ENCODE data around the gene KCNJ9. TPM values are rescaled to one million over a fixed set of nuclear protein-coding genes. Genes with fewer than 3 reads are reported as not detected.

Gene KCNJ9
- polyA plus RNA-seq, 1 donor from 2014 or later: 8.0 TPM

- no peaks in the 10 kb centered on the region for H3K36me3 ChIP-seq (ENCODE audit: insufficient read depth, low read length)
- H3K9me3 ChIP-seq (ENCODE audit: low read length): no peaks in the 10 kb centered on the region
- no peak overlapping the region for H2AFZ ChIP-seq (ENCODE audit: low read depth, low read length)
- no peaks in the 10 kb centered on the region for H3K9me2 ChIP-seq (ENCODE audit: insufficient read depth, low read length)
- no peaks in the 10 kb centered on the region for H4K20me1 ChIP-seq (ENCODE audit: insufficient read depth)
- no peak overlapping the region for H3K27ac ChIP-seq (ENCODE audit: low read length)
- H3K9ac ChIP-seq (ENCODE audit: low read length): no peak overlapping the region
- no peak overlapping the region for H3K4me2 ChIP-seq (ENCODE audit: low read length)
- H3K27me3 ChIP-seq (ENCODE audit: insufficient read depth, low read depth, low read length): no peaks in the 10 kb centered on the region
- no peaks in the 10 kb centered on the region for H3F3A ChIP-seq (ENCODE audit: insufficient read depth, low read length, poor library complexity, severe bottlenecking)
- H3K4me3 ChIP-seq (ENCODE audit: low read length): no peak overlapping the region
- TF ChIP-seq REST (IDR thresholded peaks at IDR 0.05; ENCODE audit: borderline replicate concordance) (no peak), POLR2AphosphoS5 (IDR thresholded peaks at IDR 0.05) (no peak), MXI1 (conservative IDR thresholded peaks at IDR 0.05; ENCODE audit: poor library complexity, severe bottlenecking) (no peak), EP300 (conservative IDR thresholded peaks at IDR 0.05; ENCODE audit: poor library complexity, severe bottlenecking) (no peak), CTCF (IDR thresholded peaks at IDR 0.05; ENCODE audit: poor library complexity, severe bottlenecking) (no peak), TAF1 (IDR thresholded peaks at IDR 0.05; ENCODE audit: low read depth) (no peak), SMC3 (conservative IDR thresholded peaks at IDR 0.05; ENCODE audit: poor library complexity) (no peak), RAD21 (conservative IDR thresholded peaks at IDR 0.05) (no peak), EZH2 (IDR thresholded peaks at IDR 0.05; ENCODE audit: borderline replicate concordance, insufficient read depth, low read length, poor library complexity, severe bottlenecking) (no peak)
- H3K79me2 ChIP-seq (replicated peaks; ENCODE audit: insufficient read depth, low read length): no peaks in the 10 kb centered on the region
Observed at GRCh38 chr1:160127381-160127780, 46.0 kb downstream of the KCNJ9 start.

GRCh38 chr1:160127865-160128523 is 46.7 kb downstream of the KCNJ9 start:
- TF ChIP-seq MXI1 (conservative IDR thresholded peaks at IDR 0.05; ENCODE audit: poor library complexity, severe bottlenecking) (no peak), POLR2AphosphoS5 (IDR thresholded peaks at IDR 0.05) (no peak), REST (IDR thresholded peaks at IDR 0.05; ENCODE audit: borderline replicate concordance) (no peak), EP300 (conservative IDR thresholded peaks at IDR 0.05; ENCODE audit: poor library complexity, severe bottlenecking) (no peak), EZH2 (IDR thresholded peaks at IDR 0.05; ENCODE audit: borderline replicate concordance, insufficient read depth, low read length, poor library complexity, severe bottlenecking) (no peak), CTCF (IDR thresholded peaks at IDR 0.05; ENCODE audit: poor library complexity, severe bottlenecking) (no peak), SMC3 (conservative IDR thresholded peaks at IDR 0.05; ENCODE audit: poor library complexity) (no peak), TAF1 (IDR thresholded peaks at IDR 0.05; ENCODE audit: low read depth) (no peak), RAD21 (conservative IDR thresholded peaks at IDR 0.05) (no peak)
- Histone ChIP-seq H3K9me3 (ENCODE audit: low read length) (no peaks in the 10 kb centered on the region), H3K27me3 (ENCODE audit: insufficient read depth, low read depth, low read length) (no peaks in the 10 kb centered on the region), H3K9me2 (ENCODE audit: insufficient read depth, low read length) (no peaks in the 10 kb centered on the region), H3K4me2 (ENCODE audit: low read length) (no peak overlapping the region), H3F3A (ENCODE audit: insufficient read depth, low read length, poor library complexity, severe bottlenecking) (no peaks in the 10 kb centered on the region), H3K79me2 (replicated peaks; ENCODE audit: insufficient read depth, low read length) (no peaks in the 10 kb centered on the region), H3K36me3 (ENCODE audit: insufficient read depth, low read length) (no peaks in the 10 kb centered on the region), H3K27ac (ENCODE audit: low read length) (no peak overlapping the region), H3K4me3 (ENCODE audit: low read length) (no peak overlapping the region), H3K9ac (ENCODE audit: low read length) (no peak overlapping the region), H4K20me1 (ENCODE audit: insufficient read depth) (no peaks in the 10 kb centered on the region), H2AFZ (ENCODE audit: low read depth, low read length) (no peak overlapping the region)

All from neural cell (in vitro differentiated cells).